Measurements from ENCODE around the gene CEACAM1.
"Not testable (repeated sequence)": the region's sequence is repeated elsewhere in the genome, so short reads cannot be mapped to it uniquely, and the experiment has no call there.

Gene CEACAM1

GRCh38 chr19:42568006-42568405, 39.7 kb upstream of the CEACAM1 start:
- in situ Hi-C loops (cut with MboI; ENCODE audit: low pct_unique_long_range_greater_than_20kb, low sequenced_read_pairs, unreplicated experiment) = no loop called here
- no peak for TF ChIP-seq CTCF (IDR thresholded peaks at IDR 0.05; ENCODE audit: extremely low read depth, insufficient read depth, missing control alignments)
- no peak for DNase-seq (ENCODE audit: low spot score)

GRCh38 chr19:42567567-42567966, 39.3 kb upstream of the CEACAM1 start:
- no peak for TF ChIP-seq CTCF (IDR thresholded peaks at IDR 0.05; ENCODE audit: extremely low read depth, insufficient read depth, missing control alignments)
- in situ Hi-C loops (cut with MboI; ENCODE audit: low pct_unique_long_range_greater_than_20kb, low sequenced_read_pairs, unreplicated experiment) = no loop called here

GRCh38 chr19:42563352-42564210, 35.3 kb upstream of the CEACAM1 start:
- TF ChIP-seq CTCF (IDR thresholded peaks at IDR 0.05; ENCODE audit: extremely low read depth, insufficient read depth, missing control alignments) = peak; percentile 68
- in situ Hi-C loops (cut with MboI; ENCODE audit: low pct_unique_long_range_greater_than_20kb, low sequenced_read_pairs, unreplicated experiment) = loop anchor here (5.0 kb wide), 1 partner anchor 34 kb away; no protein-coding TSS in a partner anchor
- DNase-seq (ENCODE audit: low spot score) = peak; percentile 71

More at GRCh38 chr19:42567567-42567966, 39.3 kb upstream of the CEACAM1 start:
- DNase-seq (ENCODE audit: low spot score) = no peak

- no peak for TF ChIP-seq CTCF (IDR thresholded peaks at IDR 0.05; ENCODE audit: extremely low read depth, insufficient read depth, missing control alignments)
- in situ Hi-C loops (cut with MboI; ENCODE audit: low pct_unique_long_range_greater_than_20kb, low sequenced_read_pairs, unreplicated experiment) = loop anchor here (5.0 kb wide), 1 partner anchor 36 kb away; no protein-coding TSS in a partner anchor
- no peak for DNase-seq (ENCODE audit: low spot score)
These were observed 33.2 kb upstream of the CEACAM1 start for GRCh38 chr19:42561512-42561911.

GRCh38 chr19:42560731-42561130, 32.5 kb upstream of the CEACAM1 start:
- in situ Hi-C loops (cut with MboI; ENCODE audit: low pct_unique_long_range_greater_than_20kb, low sequenced_read_pairs, unreplicated experiment) = loop anchor here (5.0 kb wide), 1 partner anchor 37 kb away; no protein-coding TSS in a partner anchor
- DNase-seq (ENCODE audit: low spot score) = no peak
- no peak for TF ChIP-seq CTCF (IDR thresholded peaks at IDR 0.05; ENCODE audit: extremely low read depth, insufficient read depth, missing control alignments)

- no peak for TF ChIP-seq CTCF (IDR thresholded peaks at IDR 0.05; ENCODE audit: extremely low read depth, insufficient read depth, missing control alignments)
- in situ Hi-C loops (cut with MboI; ENCODE audit: low pct_unique_long_range_greater_than_20kb, low sequenced_read_pairs, unreplicated experiment) = no loop called here
- no peak for DNase-seq (ENCODE audit: low spot score)
These were observed 30.3 kb upstream of the CEACAM1 start for GRCh38 chr19:42558450-42559150.

- in situ Hi-C loops (cut with MboI; ENCODE audit: low pct_unique_long_range_greater_than_20kb, low sequenced_read_pairs, unreplicated experiment); DNase-seq (ENCODE audit: low spot score): not testable (repeated sequence)
These were observed 29.1 kb upstream of the CEACAM1 start for GRCh38 chr19:42557386-42557871.
